H9 (cell line): ENCODE measurements around the gene SPEN. TPM values are rescaled to one million over a fixed set of nuclear protein-coding genes. Genes with fewer than 3 reads are reported as not detected.

Source experiments
- DNase-seq: peaks from one replicate; pipeline ENCODE4 v3.0.0-alpha.2; 2017
- H2AFZ ChIP-seq: one replicate; pipeline ENCODE4 v1.6.1; 2013; ENCODE audit warnings: mild to moderate bottlenecking, low read length, control low read depth, moderate library complexity
- H2AK5ac ChIP-seq: 2 replicates; pipeline ENCODE4 v1.6.1; 2013; ENCODE audit warnings: low read length, control low read depth, mixed read lengths; ENCODE audit not compliant: insufficient read length
- H2BK120ac ChIP-seq: one replicate; pipeline ENCODE4 v1.6.1; 2013; ENCODE audit warnings: low read depth, mild to moderate bottlenecking, low read length, control low read depth, inconsistent platforms; ENCODE audit not compliant: poor library complexity, severe bottlenecking
- H2BK12ac ChIP-seq: 2 replicates; pipeline ENCODE4 v1.6.1; 2013; ENCODE audit warnings: low read length, control low read depth, mixed read lengths, low read depth; ENCODE audit not compliant: insufficient read length
- H2BK15ac ChIP-seq: 2 replicates; pipeline ENCODE4 v1.6.1; 2013; ENCODE audit warnings: low read depth, low read length, control low read depth
- H2BK20ac ChIP-seq: one replicate; pipeline ENCODE4 v1.6.1; 2013; ENCODE audit warnings: low read depth, mild to moderate bottlenecking, low read length, control low read depth, inconsistent platforms; ENCODE audit not compliant: poor library complexity, severe bottlenecking
- H2BK5ac ChIP-seq: 2 replicates; pipeline ENCODE4 v1.6.1; 2013; ENCODE audit warnings: low read length, control low read depth, mixed read lengths; ENCODE audit not compliant: insufficient read length
- H3K14ac ChIP-seq: 2 replicates; pipeline ENCODE4 v1.6.1; 2013; ENCODE audit warnings: low read length, control low read depth; ENCODE audit not compliant: insufficient read depth
- H3K18ac ChIP-seq: 2 replicates; pipeline ENCODE4 v1.6.1; 2013; ENCODE audit warnings: low read depth, mild to moderate bottlenecking, mixed read lengths, low read length, control low read depth; ENCODE audit not compliant: insufficient read length
- H3K23ac ChIP-seq: 2 replicates; pipeline ENCODE4 v1.6.1; 2013; ENCODE audit warnings: low read length, control low read depth, mixed read lengths, low read depth; ENCODE audit not compliant: insufficient read length
- H3K23me2 ChIP-seq: 2 replicates; pipeline ENCODE4 v1.6.1; 2013; ENCODE audit warnings: low read depth, mild to moderate bottlenecking, mixed read lengths, low read length, control low read depth; ENCODE audit not compliant: insufficient read length, poor library complexity, severe bottlenecking
- H3K27ac ChIP-seq: 2 replicates; pipeline ENCODE4 v1.5.1; 2013; ENCODE audit warnings: low read length, control low read depth, mixed read lengths, low read depth; ENCODE audit not compliant: insufficient read length
- H3K27me3 ChIP-seq: 2 replicates; pipeline ENCODE4 v1.6.1; 2013; ENCODE audit warnings: low read length, control low read depth, inconsistent platforms; ENCODE audit not compliant: insufficient read depth
- H3K4ac ChIP-seq: 2 replicates; pipeline ENCODE4 v1.6.1; 2013; ENCODE audit warnings: low read depth, mild to moderate bottlenecking, control low read depth, inconsistent platforms, low read length, moderate library complexity
- H3K4me1 ChIP-seq: 2 replicates; pipeline ENCODE4 v1.6.1; 2013; ENCODE audit warnings: low read length, control low read depth, inconsistent platforms; ENCODE audit not compliant: insufficient read depth
- H3K4me2 ChIP-seq: 2 replicates; pipeline ENCODE4 v1.6.1; 2013; ENCODE audit warnings: low read length, control low read depth, mixed read lengths; ENCODE audit not compliant: insufficient read length, insufficient read depth
- H3K56ac ChIP-seq: 2 replicates; pipeline ENCODE4 v1.6.1; 2013; ENCODE audit warnings: low read depth, mild to moderate bottlenecking, mixed read lengths, low read length, control low read depth; ENCODE audit not compliant: insufficient read length
- H3K79me1 ChIP-seq: 2 replicates; pipeline ENCODE4 v1.6.1; 2013; ENCODE audit warnings: low read depth, mild to moderate bottlenecking, moderate library complexity, low read length, control low read depth, inconsistent platforms; ENCODE audit not compliant: insufficient read depth, poor library complexity, severe bottlenecking
- H3K79me2 ChIP-seq: 2 replicates; pipeline ENCODE4 v1.6.1; 2013; ENCODE audit warnings: low read length, control low read depth, inconsistent platforms; ENCODE audit not compliant: insufficient read depth
- H3K9ac ChIP-seq: 2 replicates; pipeline ENCODE4 v1.6.1; 2013; ENCODE audit warnings: low read length, control low read depth, mixed read lengths; ENCODE audit not compliant: insufficient read length; ENCODE audit errors: extremely low read depth
- H3K9me3 ChIP-seq: one replicate; pipeline ENCODE4 v1.6.1; 2013; ENCODE audit warnings: low read depth, low read length, inconsistent platforms; ENCODE audit not compliant: control insufficient read depth
- H3T11ph ChIP-seq: one replicate; pipeline ENCODE4 v1.6.1; 2013; ENCODE audit warnings: mild to moderate bottlenecking, low read length, control low read depth, inconsistent platforms
- H4K20me1 ChIP-seq: one replicate; pipeline ENCODE4 v1.6.1; 2013; ENCODE audit not compliant: control insufficient read depth, insufficient read length, insufficient read depth
- H4K5ac ChIP-seq: 2 replicates; pipeline ENCODE4 v1.6.1; 2013; ENCODE audit warnings: low read depth, mild to moderate bottlenecking, mixed read lengths, low read length, control low read depth; ENCODE audit not compliant: insufficient read length
- H4K8ac ChIP-seq: replicated peaks from 2 replicates; pipeline ENCODE4 v1.6.1; 2013; ENCODE audit warnings: low read length, control low read depth, mixed read lengths, low read depth; ENCODE audit not compliant: insufficient read length
- H4K91ac ChIP-seq: 2 replicates; pipeline ENCODE4 v1.6.1; 2013; ENCODE audit warnings: low read depth, mild to moderate bottlenecking, moderate library complexity, mixed read lengths, low read length, control low read depth; ENCODE audit not compliant: insufficient read length
- H3K27ac Mint-ChIP-seq, 3 experiments: 2 replicates in 2 of 3; 3 replicates in 1 of 3; pipeline ENCODE4 v1.8.0; 2020 to 2021; ENCODE audit warnings: mixed read lengths in 3 of 3, mild to moderate bottlenecking in 1 of 3, moderate library complexity in 1 of 3
- H3K27me3 Mint-ChIP-seq: 2 replicates; pipeline ENCODE4 v1.8.0; 2021; ENCODE audit warnings: low read depth, mild to moderate bottlenecking, moderate library complexity, mixed read lengths
- H3K36me3 Mint-ChIP-seq, 3 experiments: 2 replicates in 2 of 3; 3 replicates in 1 of 3; pipeline ENCODE4 v1.8.0; 2020 to 2021; ENCODE audit warnings: low read depth in 3 of 3, mixed read lengths in 3 of 3; ENCODE audit not compliant: insufficient read depth in 1 of 3
- H3K4me1 Mint-ChIP-seq, 2 experiments: 2 replicates each; pipeline ENCODE4 v1.8.0; 2020; ENCODE audit warnings: mixed read lengths in 2 of 2
- H3K4me3 Mint-ChIP-seq, 2 experiments: 2 replicates in 1 of 2; 3 replicates in 1 of 2; pipeline ENCODE4 v1.8.0; 2020 to 2021; ENCODE audit warnings: mild to moderate bottlenecking in 2 of 2, mixed read lengths in 2 of 2, moderate library complexity in 1 of 2
- H3K9me3 Mint-ChIP-seq, 2 experiments: 2 replicates in 1 of 2; 3 replicates in 1 of 2; pipeline ENCODE4 v1.8.0; 2020; ENCODE audit warnings: mild to moderate bottlenecking in 2 of 2, mixed read lengths in 2 of 2, moderate library complexity in 1 of 2
- CTCF ChIP-seq: fragments of 200-600 bp; sonication (generic); conservative IDR thresholded peaks from 3 replicates; pipeline ENCODE4 v1.8.0; 2021; ENCODE audit warnings: antibody characterized with exemption, mild to moderate bottlenecking
- WGBS: extraction: QIAGEN DNeasy Blood & Tissue Kit; methylation state at CpG from one replicate; pipeline ENCODE4 v1.1.7; 2013; ENCODE audit warnings: missing lambda C conversion rate, low lambda C conversion rate, mixed read lengths; ENCODE audit not compliant: insufficient read length; ENCODE audit errors: extremely low coverage; 5-methylcytosine and 5-hydroxymethylcytosine counted together
- total RNA-seq: library from RNA; stranded (reverse); gene quantifications from 2 replicates; pipeline ENCODE4 v1.2.1, GENCODE V29; 2021

SPEN gene
- total RNA-seq, 1 experiment from 2014 or later = 59.6 TPM

DNA sequence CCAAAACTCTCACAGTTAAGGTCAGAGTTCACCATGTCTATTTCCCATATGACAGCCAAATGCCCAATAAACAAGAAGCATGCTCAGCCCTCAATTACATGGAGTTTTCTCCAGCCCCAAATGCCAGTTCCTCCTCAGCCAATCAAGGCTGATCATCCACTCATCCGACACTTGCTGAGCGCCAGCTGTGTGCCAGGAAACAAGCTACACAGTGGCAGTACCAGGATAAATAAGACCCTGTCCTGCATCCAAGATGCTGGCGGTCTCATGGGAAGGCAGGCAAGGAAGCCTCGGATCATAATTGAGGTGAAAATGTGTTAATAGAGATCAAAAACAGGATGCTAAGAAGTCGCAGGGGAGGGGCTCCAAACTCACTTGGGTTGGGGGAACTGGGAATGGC lies 120.7 kb downstream of the SPEN start:
- H3K4me3 Mint-ChIP-seq = no peak overlapping the region
- no peak overlapping the region for H4K91ac ChIP-seq

More for the DNA sequence above, 120.7 kb downstream of the SPEN start:
- Histone ChIP-seq H3K56ac (no peak overlapping the region), H2BK5ac (no peak overlapping the region), H3K27ac (no peak overlapping the region), H3K27me3 (no peaks in the 10 kb centered on the region), H3K9me3 (no peaks in the 10 kb centered on the region), H2BK15ac (no peak overlapping the region), H3K79me1 (no peaks in the 10 kb centered on the region), H2BK20ac (no peak overlapping the region), H3K14ac (no peak overlapping the region), H4K8ac (no peak overlapping the region), H3K79me2 (no peaks in the 10 kb centered on the region), H4K20me1 (no peaks in the 10 kb centered on the region), H3K18ac (no peak overlapping the region), H3K4me2 (no peak overlapping the region), H3K4me1 (no peaks in the 10 kb centered on the region), H3K23ac (no peak overlapping the region), H3K4ac (no peak overlapping the region), H2BK12ac (no peak overlapping the region), H4K5ac (no peak overlapping the region), H2AK5ac (no peak overlapping the region), H2BK120ac (no peak overlapping the region), H3K23me2 (no peaks in the 10 kb centered on the region), H3T11ph (no peak overlapping the region), H3K9ac (no peak overlapping the region), H2AFZ (no peak overlapping the region)
- no peak for TF ChIP-seq CTCF
- WGBS = no CpG with 5 or more reads among the region's 5 CpGs
- DNase-seq = no peak
- H3K27ac Mint-ChIP-seq = no peak overlapping the region
- H3K36me3 Mint-ChIP-seq = peaks cover 24 to 44% (median 34%) of the 10 kb centered on the region in 3 experiments
- H3K27me3 Mint-ChIP-seq = peaks cover 2% of the 10 kb centered on the region; the same call in 1 of the 2 replicates
- peaks cover 4 to 11% of the 10 kb centered on the region in 2 experiments; a peak in 4 of 5 replicates for H3K9me3 Mint-ChIP-seq
- H3K4me1 Mint-ChIP-seq = no peaks in the 10 kb centered on the region
